Endothelial cell of umbilical vein (primary cell): ENCODE data around the gene OR3A2. TPM values are rescaled to one million over a fixed set of nuclear protein-coding genes. Genes with fewer than 3 reads are reported as not detected.

Experiments used
- BruUV-seq: library from RNA; stranded (reverse); fragments of 400-500 nt; replicated peaks from 2 replicates; lab custom pipeline; 2021; lab: Mats Ljungman, UMichigan
- CTCF ChIA-PET: fragments of 300-600, 350-600 bp; sonication (Branson Sonifier 250); formaldehyde crosslinking; loops from one replicate; lab custom pipeline; 2021; ENCODE audit warnings: antibody characterized with exemption, inconsistent platforms; lab: Charles Lee
- POLR2A ChIA-PET: fragments of 300-600, 350-600 bp; sonication (Branson Sonifier 250); formaldehyde crosslinking; loops from one replicate; lab custom pipeline; 2021; ENCODE audit warnings: antibody characterized with exemption, inconsistent platforms; lab: Charles Lee
- DNase-seq: peaks from one replicate; pipeline ENCODE4 v3.0.0-alpha.2; 2011; ENCODE audit warnings: low read depth, low spot score
- FAIRE-seq: peaks from 2 replicates; lab custom pipeline; 2011; peaks lifted over from hg19 to GRCh38; lab: Jason Lieb, UNC
- H2AFZ ChIP-seq: 2 replicates; pipeline ENCODE4 v1.6.0; 2012; ENCODE audit warnings: low read depth, low read length, control low read depth, inconsistent platforms
- H3K27ac ChIP-seq: 2 replicates; pipeline ENCODE4 v1.5.1; 2011; ENCODE audit warnings: low read depth, mild to moderate bottlenecking, control low read depth, low read length, moderate library complexity; ENCODE audit not compliant: insufficient read depth
- H3K27me3 ChIP-seq, 2 experiments: 2 replicates each; pipeline versions ENCODE4 v1.6.0 to v1.6.1; 2011; ENCODE audit warnings: low read length in 2 of 2, mixed read lengths in 1 of 2; ENCODE audit not compliant: control insufficient read depth in 2 of 2, insufficient read depth in 2 of 2
- H3K36me3 ChIP-seq, 2 experiments: 2 replicates in 1 of 2; 3 replicates in 1 of 2; pipeline ENCODE4 v1.5.1; 2011; ENCODE audit warnings: low read length in 2 of 2, mild to moderate bottlenecking in 1 of 2, moderate library complexity in 1 of 2; ENCODE audit not compliant: control insufficient read depth in 2 of 2, insufficient read depth in 2 of 2; ENCODE audit errors: extremely low read depth in 1 of 2
- H3K4me1 ChIP-seq: 3 replicates; pipeline ENCODE4 v1.5.1; 2011; ENCODE audit warnings: mild to moderate bottlenecking, low read length; ENCODE audit not compliant: control insufficient read depth, insufficient read depth; ENCODE audit errors: extremely low read depth
- H3K4me2 ChIP-seq: 2 replicates; pipeline ENCODE4 v1.6.1; 2011; ENCODE audit warnings: low read length, control low read depth, mixed read lengths; ENCODE audit not compliant: insufficient read depth
- H3K4me3 ChIP-seq, 3 experiments: fragments of 200-600 bp in 1 of 3; sonication (generic), shearing (Covaris generic) in 1 of 3; replicated peaks in 1 of 3; 2 replicates each; pipeline ENCODE4 v1.5.1; 2011 to 2016; ENCODE audit warnings: control low read depth in 3 of 3, low read length in 3 of 3, mild to moderate bottlenecking in 2 of 3, inconsistent platforms in 1 of 3, low read depth in 1 of 3, moderate library complexity in 1 of 3; ENCODE audit not compliant: insufficient read depth in 1 of 3
- H3K79me2 ChIP-seq: 2 replicates; pipeline ENCODE4 v1.6.0; 2012; ENCODE audit warnings: low read length, inconsistent platforms; ENCODE audit not compliant: control insufficient read depth, insufficient read depth
- H3K9ac ChIP-seq: replicated peaks from 2 replicates; pipeline ENCODE3; 2011; ENCODE audit warnings: low read length, control low read depth; ENCODE audit not compliant: insufficient read depth; ENCODE audit errors: extremely low read depth
- H3K9me1 ChIP-seq: replicated peaks from 3 replicates; pipeline ENCODE4 v1.6.0; 2011; ENCODE audit warnings: mild to moderate bottlenecking, low read length; ENCODE audit not compliant: control insufficient read depth, insufficient read depth; ENCODE audit errors: extremely low read depth
- H3K9me3 ChIP-seq: replicated peaks from 2 replicates; pipeline ENCODE4 v1.5.1; 2012; ENCODE audit warnings: low read length, inconsistent platforms; ENCODE audit not compliant: control insufficient read depth, insufficient read depth
- H4K20me1 ChIP-seq: replicated peaks from 2 replicates; pipeline ENCODE3; 2011; ENCODE audit warnings: mild to moderate bottlenecking, low read length; ENCODE audit not compliant: control insufficient read depth, insufficient read depth; ENCODE audit errors: extremely low read depth
- CTCF ChIP-seq, 2 donors: IDR thresholded peaks; 1 replicate in 1 of 2; 2 replicates in 1 of 2; pipeline ENCODE4 v1.5.1; 2011; ENCODE audit warnings: low read length in 2 of 2, mild to moderate bottlenecking in 2 of 2, moderate library complexity in 2 of 2, control low read depth in 1 of 2, inconsistent platforms in 1 of 2, low read depth in 1 of 2; ENCODE audit not compliant: insufficient read depth in 1 of 2; ENCODE audit errors: extremely low read depth in 1 of 2
- EZH2 ChIP-seq: IDR thresholded peaks from 2 replicates; pipeline ENCODE4 v1.6.1; 2012; ENCODE audit warnings: borderline replicate concordance, low read depth, mild to moderate bottlenecking, moderate library complexity, low read length, inconsistent platforms; ENCODE audit not compliant: severe bottlenecking
- FOS ChIP-seq: IDR thresholded peaks from 2 replicates; pipeline ENCODE4 v1.6.1; 2011; ENCODE audit warnings: mild to moderate bottlenecking, low read length, moderate library complexity, borderline replicate concordance; ENCODE audit not compliant: insufficient read depth
- GATA2 ChIP-seq: IDR thresholded peaks from 2 replicates; pipeline ENCODE4 v1.7.0; 2011; ENCODE audit warnings: low read depth, mild to moderate bottlenecking, moderate library complexity, mixed read lengths, low read length; ENCODE audit not compliant: insufficient read length, insufficient read depth
- MAX ChIP-seq: IDR thresholded peaks from 2 replicates; pipeline ENCODE4 v1.6.1; 2011; ENCODE audit not compliant: insufficient read depth, insufficient read length
- MYC ChIP-seq: IDR thresholded peaks from one replicate; pipeline ENCODE4 v1.6.1; 2011; ENCODE audit warnings: mild to moderate bottlenecking, low read depth, low read length
- POLR2A ChIP-seq: IDR thresholded peaks from 2 replicates; pipeline ENCODE4 v1.6.1; 2012; ENCODE audit warnings: low read depth, mild to moderate bottlenecking, control low read depth, low read length
- POLR2AphosphoS5 ChIP-seq: IDR thresholded peaks from 2 replicates; pipeline ENCODE4 v1.6.1; 2012; ENCODE audit warnings: low read depth, mild to moderate bottlenecking, control low read depth, low read length, moderate library complexity; ENCODE audit not compliant: insufficient read depth
- dilution Hi-C: fragments of 300-500 bp; cut with MboI; formaldehyde crosslinking; loops from one replicate; pipeline ENCODE4 v1.15.0; 2019; ENCODE audit warnings: low sequenced_read_pairs; ENCODE audit not compliant: extremely low pct_ligation_motif_present
- intact Hi-C: fragments of 100-400 bp; cut with micrococcal nuclease; formaldehyde crosslinking; loops from one replicate; pipeline ENCODE4 v1.10.0; 2022
- polyA plus RNA-seq, 4 experiments: library from polyadenylated mRNA; depleted of rRNA in 3 of 4; stranded (reverse) in 3 of 4; unstranded in 1 of 4; fragments of >200 nt; gene quantifications; 2 replicates each; pipeline versions ENCODE4 v1.2.1 to v1.2.3, GENCODE V29; 2011 to 2012; ENCODE audit warnings: missing spikeins in 1 of 4
- total RNA-seq: library from RNA; stranded (reverse); gene quantifications from 2 replicates; pipeline ENCODE4 v1.2.3, GENCODE V29; 2021

The OR3A2 gene
- total and polyA plus RNA-seq, 2 donors (not counting 3 experiments of a cell fraction or from before 2014, with no cell fraction given): 0.10 TPM; not detected in 1

DNA sequence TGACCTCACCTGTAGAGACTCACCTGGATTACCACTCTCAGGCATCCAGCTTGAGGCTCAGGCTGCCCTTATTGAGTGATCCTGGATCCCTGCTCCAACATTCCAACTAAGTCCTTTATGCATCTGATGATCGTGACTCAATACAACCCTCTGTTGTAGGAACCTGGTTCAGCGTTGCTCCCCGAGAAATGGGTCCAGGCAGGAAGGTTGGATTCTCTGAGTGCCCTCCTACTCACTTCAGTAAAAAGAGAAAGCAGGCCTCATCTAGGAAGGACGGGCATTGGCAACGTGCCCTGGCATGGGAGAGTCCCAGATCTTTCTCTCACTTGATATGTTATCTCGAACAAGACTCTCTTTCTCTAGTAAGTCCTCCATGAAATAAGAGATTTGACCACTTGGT lies 87.8 kb downstream of the OR3A2 start, which contains the start of gene OR3A1:
Gene OR3A1, minus strand, starts transcription at position 101 of the 400 bp plus-strand sequence. CDS start 5,778 bp downstream, outside the sequence.
- BruUV-seq: no TSS peak
- Histone ChIP-seq H3K27ac (no peak within 1 kb of the TSS), H3K79me2 (no peaks in the 10 kb centered on the region), H4K20me1 (no peaks in the 10 kb centered on the region), H2AFZ (no peak within 1 kb of the TSS), H3K4me1 (no peaks in the 10 kb centered on the region), H3K36me3 (no peaks in the 10 kb centered on the region), H3K4me2 (no peak within 1 kb of the TSS), H3K27me3 (no peaks in the 10 kb centered on the region), H3K9ac (no peak within 1 kb of the TSS), H3K9me3 (no peaks in the 10 kb centered on the region), H3K4me3 (no peak within 1 kb of the TSS), H3K9me1 (no peaks in the 10 kb centered on the region)
- ChIA-PET CTCF (no interaction called here), POLR2A (no interaction called here)
- intact Hi-C loops (no loop called here), dilution Hi-C loops (no loop called here)
- no peak for TF ChIP-seq POLR2A
- TF ChIP-seq MAX: no peak
- no peak for TF ChIP-seq EZH2
- no peak for TF ChIP-seq MYC
- no peak for TF ChIP-seq CTCF (IDR thresholded peaks at IDR 0.05; ENCODE audit: extremely low read depth in 1 of 2, insufficient read depth in 1 of 2, low read depth in 1 of 2, low read length in 2 of 2)
- TF ChIP-seq POLR2AphosphoS5: no peak
- TF ChIP-seq GATA2: no peak
- TF ChIP-seq FOS: no peak
- no peak for DNase-seq
- no peak for FAIRE-seq
